Measurements from ENCODE around the gene NRXN2.

GRCh38 chr11:64679846-64680245 is 43.2 kb downstream of the NRXN2 start:
- TF ChIP-seq MAX (IDR thresholded peaks at IDR 0.05; ENCODE audit: low read depth) = no peak
- no peak for TF ChIP-seq CTCF (IDR thresholded peaks at IDR 0.05)
